ENCODE data around the gene METTL21C. TPM values are rescaled to one million over a fixed set of nuclear protein-coding genes. Genes with fewer than 3 reads are reported as not detected.

Gene METTL21C
- total and polyA plus RNA-seq, 4 donors = not detected

- DNase-seq = no peak
- Histone ChIP-seq H3K27ac (ENCODE audit: low read depth in 1 of 2, low read length in 2 of 2) (no peak overlapping the region), H3K4me1 (ENCODE audit: control insufficient read depth in 1 of 2, insufficient read depth in 2 of 2, low read length in 2 of 2) (no peaks in the 10 kb centered on the region), H3K27me3 (ENCODE audit: control insufficient read depth in 1 of 2, insufficient read depth in 2 of 2, low read length in 1 of 2) (no peaks in the 10 kb centered on the region), H3K36me3 (ENCODE audit: control insufficient read depth in 1 of 2, insufficient read depth in 2 of 2, low read length in 1 of 2) (peaks cover 0 to 3% of the 10 kb centered on the region in 2 donors), H3K9me3 (ENCODE audit: control insufficient read depth, low read length) (no peaks in the 10 kb centered on the region), H3K4me3 (ENCODE audit: low read length in 2 of 2) (no peak overlapping the region)
- no peak for ATAC-seq (ENCODE audit: low FRiP score)
- intact Hi-C loops (cut with DNase I) = no loop called here
- WGBS, 2 donors = 68 to 89% methylated on average over 4 of the region's 4 CpGs
Observed at GRCh38 chr13:102680133-102680717, 14.6 kb downstream of the METTL21C start.

GRCh38 chr13:102679449-102680132, 15.3 kb downstream of the METTL21C start:
- ATAC-seq (ENCODE audit: low FRiP score) = no peak
- 59 to 81% methylated on average over 3 of the region's 3 CpGs for WGBS, 2 donors

GRCh38 chr13:102678339-102679107, 16.3 kb downstream of the METTL21C start:
- Histone ChIP-seq H3K27me3 (ENCODE audit: control insufficient read depth in 1 of 2, insufficient read depth in 2 of 2, low read length in 1 of 2) (no peaks in the 10 kb centered on the region), H3K4me1 (ENCODE audit: control insufficient read depth in 1 of 2, insufficient read depth in 2 of 2, low read length in 2 of 2) (no peaks in the 10 kb centered on the region), H3K4me3 (ENCODE audit: low read length in 2 of 2) (no peak overlapping the region), H3K9me3 (ENCODE audit: control insufficient read depth, low read length) (no peaks in the 10 kb centered on the region), H3K27ac (ENCODE audit: low read depth in 1 of 2, low read length in 2 of 2) (no peak overlapping the region), H3K36me3 (ENCODE audit: control insufficient read depth in 1 of 2, insufficient read depth in 2 of 2, low read length in 1 of 2) (peaks cover 0 to 3% of the 10 kb centered on the region in 2 donors)
- WGBS, 2 donors = 27 to 30% methylated on average over 5 of the region's 5 CpGs
- DNase-seq = no peak
- intact Hi-C loops (cut with DNase I) = no loop called here
- ATAC-seq (ENCODE audit: low FRiP score) = no peak

More at GRCh38 chr13:102679449-102680132, 15.3 kb downstream of the METTL21C start:
- no peak for DNase-seq
- Histone ChIP-seq H3K9me3 (ENCODE audit: control insufficient read depth, low read length) (no peaks in the 10 kb centered on the region), H3K36me3 (ENCODE audit: control insufficient read depth in 1 of 2, insufficient read depth in 2 of 2, low read length in 1 of 2) (peaks cover 0 to 3% of the 10 kb centered on the region in 2 donors), H3K4me1 (ENCODE audit: control insufficient read depth in 1 of 2, insufficient read depth in 2 of 2, low read length in 2 of 2) (no peaks in the 10 kb centered on the region), H3K27ac (ENCODE audit: low read depth in 1 of 2, low read length in 2 of 2) (no peak overlapping the region), H3K27me3 (ENCODE audit: control insufficient read depth in 1 of 2, insufficient read depth in 2 of 2, low read length in 1 of 2) (no peaks in the 10 kb centered on the region), H3K4me3 (ENCODE audit: low read length in 2 of 2) (no peak overlapping the region)
- intact Hi-C loops (cut with DNase I) = no loop called here

GRCh38 chr13:102677122-102677521, 17.7 kb downstream of the METTL21C start:
- Histone ChIP-seq H3K27ac (ENCODE audit: low read depth in 1 of 2, low read length in 2 of 2) (no peak overlapping the region), H3K27me3 (ENCODE audit: control insufficient read depth in 1 of 2, insufficient read depth in 2 of 2, low read length in 1 of 2) (no peaks in the 10 kb centered on the region), H3K4me3 (ENCODE audit: low read length in 2 of 2) (no peak overlapping the region), H3K9me3 (ENCODE audit: control insufficient read depth, low read length) (no peaks in the 10 kb centered on the region), H3K4me1 (ENCODE audit: control insufficient read depth in 1 of 2, insufficient read depth in 2 of 2, low read length in 2 of 2) (no peaks in the 10 kb centered on the region), H3K36me3 (ENCODE audit: control insufficient read depth in 1 of 2, insufficient read depth in 2 of 2, low read length in 1 of 2) (peaks cover 0 to 4% of the 10 kb centered on the region in 2 donors)
- intact Hi-C loops (cut with DNase I) = no loop called here
- ATAC-seq (ENCODE audit: low FRiP score) (no peak), DNase-seq (no peak)
- 88 to 91% methylated on average over 4 of the region's 4 CpGs for WGBS, 2 donors

- Histone ChIP-seq H3K27me3 (ENCODE audit: control insufficient read depth in 1 of 2, insufficient read depth in 2 of 2, low read length in 1 of 2) (no peaks in the 10 kb centered on the region), H3K4me1 (ENCODE audit: control insufficient read depth in 1 of 2, insufficient read depth in 2 of 2, low read length in 2 of 2) (no peaks in the 10 kb centered on the region), H3K36me3 (ENCODE audit: control insufficient read depth in 1 of 2, insufficient read depth in 2 of 2, low read length in 1 of 2) (peaks cover 0 to 8% of the 10 kb centered on the region in 2 donors), H3K9me3 (ENCODE audit: control insufficient read depth, low read length) (no peaks in the 10 kb centered on the region), H3K4me3 (ENCODE audit: low read length in 2 of 2) (no peak overlapping the region), H3K27ac (ENCODE audit: low read depth in 1 of 2, low read length in 2 of 2) (no peak overlapping the region)
- WGBS, 2 donors = 81 to 90% methylated on average over 3 of the region's 3 CpGs
- ATAC-seq (ENCODE audit: low FRiP score) = no peak
- intact Hi-C loops (cut with DNase I) = no loop called here
- no peak for DNase-seq
Observed at GRCh38 chr13:102675115-102675514, 19.7 kb downstream of the METTL21C start.

GRCh38 chr13:102670130-102670529, 24.7 kb downstream of the METTL21C start:
- peaks cover 5 to 13% of the 10 kb centered on the region in 2 donors for H3K36me3 ChIP-seq (ENCODE audit: control insufficient read depth in 1 of 2, insufficient read depth in 2 of 2, low read length in 1 of 2)
- no peak for ATAC-seq (ENCODE audit: low FRiP score)
- no peaks in the 10 kb centered on the region for H3K27me3 ChIP-seq (ENCODE audit: control insufficient read depth in 1 of 2, insufficient read depth in 2 of 2, low read length in 1 of 2)
- H3K9me3 ChIP-seq (ENCODE audit: control insufficient read depth, low read length) = no peaks in the 10 kb centered on the region
- H3K27ac ChIP-seq (ENCODE audit: low read depth in 1 of 2, low read length in 2 of 2) = no peak overlapping the region
- intact Hi-C loops (cut with DNase I) = no loop called here
- WGBS, 2 donors = 59 to 69% methylated on average over 5 of the region's 5 CpGs
- H3K4me3 ChIP-seq (ENCODE audit: low read length in 2 of 2) = no peak overlapping the region
- DNase-seq = no peak
- no peaks in the 10 kb centered on the region for H3K4me1 ChIP-seq (ENCODE audit: control insufficient read depth in 1 of 2, insufficient read depth in 2 of 2, low read length in 2 of 2)

GRCh38 chr13:102667911-102668310, 26.9 kb downstream of the METTL21C start:
- ATAC-seq (ENCODE audit: low FRiP score) = no peak
- no peaks in the 10 kb centered on the region for H3K9me3 ChIP-seq (ENCODE audit: control insufficient read depth, low read length)
- no peak overlapping the region for H3K27ac ChIP-seq (ENCODE audit: low read depth in 1 of 2, low read length in 2 of 2)
- no peaks in the 10 kb centered on the region for H3K27me3 ChIP-seq (ENCODE audit: control insufficient read depth in 1 of 2, insufficient read depth in 2 of 2, low read length in 1 of 2)
- no peak overlapping the region for H3K4me3 ChIP-seq (ENCODE audit: low read length in 2 of 2)
- no peak for DNase-seq
- H3K36me3 ChIP-seq (ENCODE audit: control insufficient read depth in 1 of 2, insufficient read depth in 2 of 2, low read length in 1 of 2) = peaks cover 5 to 11% of the 10 kb centered on the region in 2 donors
- intact Hi-C loops (cut with DNase I) = no loop called here
- 96 to 98% methylated on average over 4 of the region's 4 CpGs for WGBS, 2 donors
- no peaks in the 10 kb centered on the region for H3K4me1 ChIP-seq (ENCODE audit: control insufficient read depth in 1 of 2, insufficient read depth in 2 of 2, low read length in 2 of 2)

GRCh38 chr13:102667023-102667422, 27.8 kb downstream of the METTL21C start:
- no peaks in the 10 kb centered on the region for H3K27me3 ChIP-seq (ENCODE audit: control insufficient read depth in 1 of 2, insufficient read depth in 2 of 2, low read length in 1 of 2)
- intact Hi-C loops (cut with DNase I) = no loop called here
- no peaks in the 10 kb centered on the region for H3K9me3 ChIP-seq (ENCODE audit: control insufficient read depth, low read length)
- H3K4me3 ChIP-seq (ENCODE audit: low read length in 2 of 2) = no peak overlapping the region
- no peaks in the 10 kb centered on the region for H3K4me1 ChIP-seq (ENCODE audit: control insufficient read depth in 1 of 2, insufficient read depth in 2 of 2, low read length in 2 of 2)
- H3K27ac ChIP-seq (ENCODE audit: low read depth in 1 of 2, low read length in 2 of 2) = no peak overlapping the region
- H3K36me3 ChIP-seq (ENCODE audit: control insufficient read depth in 1 of 2, insufficient read depth in 2 of 2, low read length in 1 of 2) = peaks cover 5 to 11% of the 10 kb centered on the region in 2 donors
- DNase-seq = no peak
- ATAC-seq (ENCODE audit: low FRiP score) = no peak
